GM18867 (cell line): ENCODE results near the gene IRF2.

ENCODE experiments used
- ATAC-seq: cut with Tn5 transposase; IDR thresholded peaks from one replicate; pipeline ENCODE4 v1.9.1; 2021; ENCODE audit warnings: mild to moderate bottlenecking, moderate library complexity; ENCODE audit not compliant: unreplicated experiment

IRF2 gene

GRCh38 chr4:184474263-184475095, at the start of gene IRF2:
Gene IRF2 (minus strand): TSS chr4:184474550. CDS start chr4:184429064, 45,486 bp downstream.
- peak; percentile 57 for ATAC-seq

GRCh38 chr4:184515606-184516005, 41.3 kb upstream of the IRF2 start:
- ATAC-seq: no peak

GRCh38 chr4:184514121-184514988, 40.0 kb upstream of the IRF2 start:
- ATAC-seq: peak; percentile 92

- peak; percentile 26 for ATAC-seq
Observed at GRCh38 chr4:184513802-184514120, 39.4 kb upstream of the IRF2 start.

- ATAC-seq: no peak
Observed at GRCh38 chr4:184511156-184511555, 36.8 kb upstream of the IRF2 start.

- ATAC-seq: no peak
Observed at GRCh38 chr4:184510401-184510800, 36.1 kb upstream of the IRF2 start.

- ATAC-seq: peak; percentile 99
Observed at GRCh38 chr4:184506527-184507121, 32.3 kb upstream of the IRF2 start.

GRCh38 chr4:184504385-184504784, 30.0 kb upstream of the IRF2 start:
- ATAC-seq: no peak

- ATAC-seq: no peak
Observed at GRCh38 chr4:184503869-184504300, 29.5 kb upstream of the IRF2 start.

GRCh38 chr4:184500748-184501589, 26.6 kb upstream of the IRF2 start:
- ATAC-seq: no peak

GRCh38 chr4:184499996-184500395, 25.6 kb upstream of the IRF2 start:
- no peak for ATAC-seq

GRCh38 chr4:184498598-184498997, 24.2 kb upstream of the IRF2 start:
- no peak for ATAC-seq

GRCh38 chr4:184489771-184490170, 15.4 kb upstream of the IRF2 start:
- no peak for ATAC-seq

GRCh38 chr4:184487503-184487902, 13.2 kb upstream of the IRF2 start:
- ATAC-seq: no peak

GRCh38 chr4:184485279-184485678, 10.9 kb upstream of the IRF2 start:
- ATAC-seq: no peak

- no peak for ATAC-seq
Observed at GRCh38 chr4:184481544-184481943, 7.2 kb upstream of the IRF2 start.

GRCh38 chr4:184479516-184479950, 5.2 kb upstream of the IRF2 start:
- ATAC-seq: no peak

GRCh38 chr4:184477201-184477999, 3.0 kb upstream of the IRF2 start:
- no peak for ATAC-seq

- no peak for ATAC-seq
Observed at GRCh38 chr4:184476695-184477094, 2.3 kb upstream of the IRF2 start.

GRCh38 chr4:184475498-184475897, 1.1 kb upstream of the IRF2 start:
- no peak for ATAC-seq
